ENCODE measurements around the gene MAN1A1.

The MAN1A1 gene

GRCh38 chr6:119249319-119249718 is 100.2 kb downstream of the MAN1A1 start:
- Mint-ChIP-seq H3K27ac (no peak overlapping the region), H3K36me3 (ENCODE audit: low read depth) (peaks cover 9% of the 10 kb centered on the region), H3K9me3 (no peaks in the 10 kb centered on the region), H3K4me3 (no peak overlapping the region), H3K4me1 (no peaks in the 10 kb centered on the region), H3K27me3 (ENCODE audit: low read depth) (no peaks in the 10 kb centered on the region)
- no peak for TF ChIP-seq CTCF (IDR thresholded peaks at IDR 0.05; ENCODE audit: unreplicated experiment in 3 of 3)

- no peaks in the 10 kb centered on the region for H3K4me1 Mint-ChIP-seq
- no peaks in the 10 kb centered on the region for H3K27me3 Mint-ChIP-seq (ENCODE audit: low read depth)
- no peaks in the 10 kb centered on the region for H3K9me3 Mint-ChIP-seq
- no peak for TF ChIP-seq CTCF (IDR thresholded peaks at IDR 0.05; ENCODE audit: unreplicated experiment in 3 of 3)
- peaks cover 9% of the 10 kb centered on the region for H3K36me3 Mint-ChIP-seq (ENCODE audit: low read depth)
- no peak overlapping the region for H3K27ac Mint-ChIP-seq
- no peak overlapping the region for H3K4me3 Mint-ChIP-seq
Observed at GRCh38 chr6:119247504-119247903, 102.1 kb downstream of the MAN1A1 start.

GRCh38 chr6:119243657-119244056 is 105.9 kb downstream of the MAN1A1 start:
- no peak overlapping the region for H3K27ac Mint-ChIP-seq
- no peaks in the 10 kb centered on the region for H3K36me3 Mint-ChIP-seq (ENCODE audit: low read depth)
- H3K4me1 Mint-ChIP-seq, result peaks cover 11% of the 10 kb centered on the region
- H3K27me3 Mint-ChIP-seq (ENCODE audit: low read depth), result no peaks in the 10 kb centered on the region
- H3K9me3 Mint-ChIP-seq, result no peaks in the 10 kb centered on the region
- H3K4me3 Mint-ChIP-seq, result no peak overlapping the region
- no peak for TF ChIP-seq CTCF (IDR thresholded peaks at IDR 0.05; ENCODE audit: unreplicated experiment in 3 of 3)

- TF ChIP-seq CTCF (IDR thresholded peaks at IDR 0.05; ENCODE audit: unreplicated experiment in 3 of 3), result no peak
- Mint-ChIP-seq H3K36me3 (ENCODE audit: low read depth) (peaks cover 3% of the 10 kb centered on the region), H3K27ac (no peak overlapping the region), H3K4me3 (no peak overlapping the region), H3K4me1 (peaks cover 11% of the 10 kb centered on the region), H3K9me3 (no peaks in the 10 kb centered on the region), H3K27me3 (ENCODE audit: low read depth) (no peaks in the 10 kb centered on the region)
Observed at GRCh38 chr6:119243037-119243436, 106.5 kb downstream of the MAN1A1 start.

- peaks cover 11% of the 10 kb centered on the region for H3K4me1 Mint-ChIP-seq
- H3K36me3 Mint-ChIP-seq (ENCODE audit: low read depth), result peaks cover 14% of the 10 kb centered on the region
- no peaks in the 10 kb centered on the region for H3K27me3 Mint-ChIP-seq (ENCODE audit: low read depth)
- TF ChIP-seq CTCF (IDR thresholded peaks at IDR 0.05; ENCODE audit: unreplicated experiment in 3 of 3), result no peak
- peaks cover 2% of the 10 kb centered on the region for H3K9me3 Mint-ChIP-seq
- H3K4me3 Mint-ChIP-seq, result no peak overlapping the region
- H3K27ac Mint-ChIP-seq, result peak overlapping the region; percentile 82 to 96 (median 88)
Observed at GRCh38 chr6:119241540-119242309, 107.8 kb downstream of the MAN1A1 start.

GRCh38 chr6:119241111-119241465 is 108.5 kb downstream of the MAN1A1 start:
- Mint-ChIP-seq H3K27me3 (ENCODE audit: low read depth) (no peaks in the 10 kb centered on the region), H3K9me3 (peaks cover 5% of the 10 kb centered on the region), H3K36me3 (ENCODE audit: low read depth) (peaks cover 19% of the 10 kb centered on the region), H3K27ac (peak overlapping the region; percentile 82 to 96 (median 88)), H3K4me1 (peaks cover 11% of the 10 kb centered on the region), H3K4me3 (no peak overlapping the region)
- TF ChIP-seq CTCF (IDR thresholded peaks at IDR 0.05; ENCODE audit: unreplicated experiment in 3 of 3), result no peak
